GM04503 (cell line): ENCODE measurements around the gene CSNK1E.
A peak's percentile ranks its signal among the peaks of the same experiment; 100 is the strongest.

Experiments used
- DNase-seq: peaks from one replicate; pipeline ENCODE4 v3.0.0-alpha.2; 2012; ENCODE audit warnings: low read depth

CSNK1E gene

DNA sequence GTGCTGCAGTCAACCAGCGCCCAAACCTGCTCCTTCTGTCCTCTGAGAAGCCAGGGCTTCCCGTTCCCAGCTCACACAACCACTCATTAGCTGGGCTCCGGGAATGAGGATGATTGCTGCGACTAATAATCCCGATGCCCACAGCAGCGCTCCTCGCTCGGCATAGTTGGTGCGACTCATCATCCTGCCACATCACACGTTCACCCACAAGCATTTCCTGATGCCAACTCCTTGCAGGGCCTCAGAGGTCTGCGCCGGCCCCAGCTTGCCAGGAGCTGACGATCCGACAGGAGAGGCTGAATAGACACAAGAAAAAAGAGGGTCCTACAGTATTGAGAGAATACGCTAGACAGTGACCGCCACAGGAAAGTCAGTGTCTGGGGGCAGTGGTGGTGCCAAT, 10.6 kb upstream of the CSNK1E start:
- no peak for DNase-seq

- DNase-seq = no peak
These were observed 10.2 kb upstream of the CSNK1E start for GRCh38 chr22:38327396-38327795.

GRCh38 chr22:38325587-38325986, 8.4 kb upstream of the CSNK1E start:
- no peak for DNase-seq

DNA sequence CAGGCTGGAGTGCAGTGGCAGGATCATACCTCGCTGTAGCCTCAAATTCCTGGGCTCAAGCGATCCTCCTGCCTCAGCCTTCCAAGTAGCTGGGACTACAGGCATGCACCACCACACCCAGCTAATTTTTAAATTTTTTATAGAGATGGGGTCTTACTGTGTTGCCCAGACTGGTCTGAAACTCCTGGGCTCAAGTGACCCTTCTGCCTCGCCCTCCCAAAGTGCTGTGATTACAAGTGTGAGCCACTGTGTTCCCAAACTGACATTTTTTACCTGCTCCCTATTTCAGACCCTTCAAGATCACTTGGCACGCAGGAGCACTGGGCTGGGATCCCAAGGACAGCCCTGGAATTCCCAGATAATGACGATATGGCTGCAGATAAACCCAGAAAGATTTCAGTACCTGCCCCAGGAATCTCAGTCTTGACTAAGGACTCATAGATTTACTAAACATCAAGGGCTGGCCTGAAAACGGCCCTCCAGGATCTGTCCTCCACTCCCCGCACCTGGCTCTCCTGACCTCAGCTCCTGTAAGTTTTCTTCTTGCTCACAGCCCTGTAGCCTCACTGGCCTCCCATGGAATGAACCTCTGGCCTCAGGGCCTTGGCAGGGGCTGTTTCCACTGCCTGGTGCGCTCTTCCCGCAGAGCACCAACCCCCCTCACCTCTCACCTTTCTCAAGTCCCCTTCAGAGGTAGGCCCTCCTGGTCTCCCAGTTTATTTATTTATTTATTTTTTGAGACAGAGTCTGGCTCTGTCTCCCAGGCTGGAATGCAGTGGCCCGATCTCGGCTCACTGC, 3.6 kb upstream of the CSNK1E start:
- DNase-seq = no peak

DNA sequence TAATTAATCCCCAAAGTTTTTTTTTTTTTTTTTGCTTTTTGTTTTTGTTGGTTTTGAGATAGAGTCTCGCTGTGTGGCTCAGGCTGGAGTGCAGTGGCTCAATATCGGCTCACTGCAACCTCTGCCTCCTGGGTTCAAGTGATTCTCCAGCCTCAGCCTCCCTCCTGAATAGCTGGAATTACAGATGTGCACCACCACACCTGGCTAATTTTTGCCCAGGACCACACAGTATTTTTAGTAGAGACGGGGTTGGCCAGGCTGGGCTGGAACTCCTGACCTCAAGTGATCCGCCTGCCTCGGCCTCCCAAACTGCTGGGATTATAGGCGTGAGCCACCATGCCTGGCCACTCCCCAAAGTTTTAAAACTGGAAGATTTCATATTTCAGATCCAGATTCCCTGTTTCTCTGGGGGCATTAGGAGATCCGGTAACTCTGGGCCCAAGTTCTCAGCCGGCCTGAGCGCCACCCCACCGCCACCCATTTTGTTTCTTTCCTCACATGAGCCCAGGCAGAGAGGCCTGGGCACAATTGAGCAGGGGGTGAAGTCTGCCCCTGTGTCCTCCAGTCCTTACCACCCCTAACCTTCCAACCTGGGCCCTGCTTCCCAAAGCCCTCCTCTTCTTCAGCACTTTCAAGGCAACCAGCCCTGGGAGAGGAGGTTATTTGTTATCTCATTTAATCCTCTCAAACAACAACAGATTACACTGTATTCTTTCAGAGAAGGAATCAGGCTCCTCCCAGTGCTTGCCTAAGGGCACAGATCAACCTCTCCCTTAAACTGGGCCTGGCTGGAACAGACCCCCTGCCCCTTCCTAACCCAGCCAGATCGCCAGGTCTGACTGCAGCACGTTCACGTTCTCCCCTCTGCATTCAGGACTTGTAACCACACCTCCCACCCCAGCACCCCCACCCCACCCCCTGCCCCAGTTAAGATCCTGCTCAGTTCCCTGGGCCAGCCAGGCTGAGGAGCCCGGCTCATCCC, 1.9 kb upstream of the CSNK1E start:
- no peak for DNase-seq

DNA sequence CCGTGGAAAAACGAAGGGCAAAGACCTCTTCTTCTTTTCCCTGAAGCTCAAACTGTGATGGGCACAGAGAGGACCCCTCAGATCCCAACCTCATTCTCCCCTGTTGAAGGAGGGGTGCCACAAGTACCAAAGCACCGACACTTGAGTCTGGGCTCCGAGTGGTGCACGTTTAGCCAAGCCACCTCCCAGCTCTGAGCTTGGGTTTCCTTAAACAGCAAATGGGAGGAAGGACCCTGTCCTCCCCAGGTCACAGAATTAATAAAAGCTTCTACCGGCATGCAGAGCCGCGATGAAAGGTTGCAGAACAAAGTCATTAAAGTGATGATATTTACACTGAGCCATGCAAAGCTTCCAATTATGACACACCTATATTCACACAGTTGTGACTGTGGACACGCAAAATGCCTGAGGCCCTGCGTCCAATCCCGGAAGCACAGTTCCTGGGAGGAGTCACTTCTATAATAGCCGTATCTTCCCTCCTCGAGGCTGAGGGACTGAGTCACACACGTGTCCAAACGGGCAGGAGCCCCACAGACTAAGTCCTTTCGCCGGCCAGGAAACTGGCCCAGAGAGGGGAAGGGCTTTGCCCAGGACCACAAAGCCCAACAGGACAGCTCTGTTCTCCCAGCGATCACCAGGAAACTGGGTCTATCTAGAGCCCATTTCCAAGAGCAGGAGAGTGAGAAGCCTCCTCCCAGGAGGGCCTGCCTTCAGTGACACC, 922 bp upstream of the CSNK1E start:
- peak; percentile 88 for DNase-seq

GRCh38 chr22:38316364-38317121, 690 bp downstream of the CSNK1E start:
- no peak for DNase-seq

DNA sequence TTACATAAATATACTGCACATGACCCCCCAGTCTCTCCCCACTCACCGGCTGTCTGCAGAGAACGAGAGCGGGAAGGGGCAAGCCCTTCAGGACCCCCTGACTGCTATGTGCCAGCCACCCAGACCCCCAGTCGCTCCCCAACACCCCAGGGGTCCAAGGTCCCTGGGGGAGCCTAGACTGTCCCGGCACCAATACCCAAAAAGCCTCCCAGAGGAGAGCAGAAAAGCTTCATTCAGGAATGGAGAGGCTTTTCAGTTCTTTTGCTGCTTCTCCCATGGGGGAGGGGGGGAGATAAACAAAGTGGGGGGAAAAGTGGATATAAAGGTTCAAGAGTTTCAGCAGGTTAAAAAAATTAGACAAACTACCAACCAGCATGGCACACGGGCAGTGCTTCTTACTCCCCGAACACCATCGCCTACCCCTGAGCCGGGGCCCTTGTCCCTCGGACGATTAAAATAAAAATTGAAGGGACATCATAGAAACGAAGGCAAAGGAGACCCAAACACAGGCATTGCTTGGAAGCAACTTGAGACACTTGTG, 1.3 kb downstream of the CSNK1E start:
- no peak for DNase-seq

DNA sequence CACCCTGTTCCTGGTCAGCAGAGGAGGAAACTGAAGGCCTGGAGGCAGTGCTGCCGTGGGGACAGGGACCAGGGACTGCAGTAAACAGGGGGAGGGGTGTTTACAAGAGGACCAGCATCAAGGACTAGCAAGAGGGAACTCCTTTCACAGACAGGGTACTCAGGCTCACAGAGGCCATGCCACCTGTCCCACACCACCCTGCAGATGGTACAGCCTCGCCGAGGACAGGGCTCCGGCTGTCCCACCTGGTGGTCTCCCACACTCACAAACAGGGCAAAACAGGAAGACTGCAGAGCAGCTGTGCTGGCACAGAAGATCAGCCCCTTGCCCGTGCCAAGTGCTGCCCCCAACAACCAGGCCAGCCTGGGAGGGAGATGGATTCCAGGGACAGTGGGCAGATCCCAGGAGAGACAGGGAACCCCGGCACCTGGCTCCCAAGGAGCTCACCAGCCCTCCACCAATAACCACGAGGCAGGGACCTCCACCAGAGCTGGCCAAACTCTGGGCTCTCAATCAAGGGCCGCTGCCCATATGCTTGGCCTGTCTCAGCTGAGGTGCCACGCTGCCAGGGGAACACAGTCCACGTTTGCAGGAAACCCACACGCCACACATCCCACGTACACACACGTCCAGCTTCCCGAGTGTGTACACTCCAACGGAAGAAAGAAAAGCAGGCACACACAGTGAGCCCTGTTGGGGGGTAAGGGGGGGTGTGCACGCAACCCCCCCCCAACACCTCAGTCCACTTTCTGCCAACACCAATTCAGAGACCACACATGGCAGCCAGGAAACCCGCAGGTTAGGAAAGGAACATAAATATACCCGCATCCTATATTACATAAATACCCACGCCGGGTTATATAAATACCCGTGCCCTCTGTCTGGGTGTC, 2.1 kb downstream of the CSNK1E start:
- DNase-seq = no peak

DNA sequence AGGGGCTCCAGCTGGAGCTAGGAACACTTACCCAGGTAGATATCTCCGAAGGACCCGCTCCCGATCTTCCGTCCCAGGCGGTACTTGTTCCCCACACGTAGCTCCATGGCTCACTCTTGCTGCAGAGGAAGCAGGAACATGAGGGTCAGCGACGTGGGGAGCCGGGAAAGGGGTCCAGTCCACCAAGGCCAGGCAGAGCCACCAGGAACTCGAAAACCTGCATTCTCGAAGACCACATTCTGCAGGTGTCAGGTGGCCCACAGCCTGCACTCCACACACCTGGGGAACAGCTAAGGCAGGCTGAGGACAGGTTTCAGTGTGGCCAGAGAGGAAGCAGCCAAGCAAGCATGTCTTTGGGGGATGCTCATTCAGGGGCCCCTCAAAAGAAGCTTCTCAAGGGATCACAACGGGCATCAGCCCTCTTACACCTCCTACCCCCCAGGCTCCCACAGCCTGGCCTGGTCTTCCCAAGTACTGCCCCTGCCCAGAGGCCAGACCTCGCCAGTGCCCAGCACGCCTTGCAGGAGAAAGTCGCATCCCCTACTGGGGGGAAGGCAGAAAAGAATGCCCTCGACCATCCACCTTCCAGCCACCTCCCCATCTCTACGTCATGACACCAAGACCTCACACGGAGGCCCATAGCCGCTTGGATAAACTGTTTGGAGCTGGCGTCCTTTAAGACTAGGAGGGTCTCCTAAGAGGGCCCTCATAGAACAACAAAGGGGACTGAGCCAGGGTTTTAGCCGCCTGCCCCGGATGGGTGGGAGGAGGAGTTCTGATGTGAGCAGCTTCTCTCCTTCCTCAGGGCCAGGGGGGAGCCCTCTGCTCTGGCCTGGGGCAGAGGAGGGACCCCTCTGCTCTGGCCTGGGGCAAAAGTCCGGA, 2.9 kb downstream of the CSNK1E start:
- no peak for DNase-seq

DNA sequence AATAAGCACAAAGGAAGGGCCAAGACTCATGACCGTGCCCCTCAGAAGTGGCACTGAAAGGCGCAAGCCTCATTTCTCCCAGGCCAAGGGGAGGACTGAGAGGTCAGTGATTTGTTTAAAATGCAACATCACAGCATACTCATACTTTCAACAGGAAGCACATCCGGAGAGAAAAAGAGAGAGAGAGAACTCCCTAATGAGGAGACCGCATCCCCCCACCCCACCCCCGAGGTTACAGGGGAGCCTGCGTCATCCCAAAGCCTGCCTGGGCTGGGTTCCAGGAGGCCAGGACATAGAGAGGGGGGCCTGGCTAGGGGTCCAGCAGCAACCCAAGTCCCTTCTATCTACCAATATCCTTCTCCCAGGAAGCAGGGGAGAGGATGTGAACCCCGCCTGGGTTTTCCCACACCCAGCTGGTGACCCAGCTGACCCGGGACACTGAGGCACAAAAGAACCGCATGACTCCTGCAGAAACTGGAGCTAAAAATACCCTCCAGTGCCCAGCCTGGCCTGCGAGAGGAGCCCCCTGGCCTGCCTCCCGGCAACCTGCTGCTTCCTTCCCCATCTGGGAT, 3.8 kb downstream of the CSNK1E start:
- peak; percentile 73 for DNase-seq

DNA sequence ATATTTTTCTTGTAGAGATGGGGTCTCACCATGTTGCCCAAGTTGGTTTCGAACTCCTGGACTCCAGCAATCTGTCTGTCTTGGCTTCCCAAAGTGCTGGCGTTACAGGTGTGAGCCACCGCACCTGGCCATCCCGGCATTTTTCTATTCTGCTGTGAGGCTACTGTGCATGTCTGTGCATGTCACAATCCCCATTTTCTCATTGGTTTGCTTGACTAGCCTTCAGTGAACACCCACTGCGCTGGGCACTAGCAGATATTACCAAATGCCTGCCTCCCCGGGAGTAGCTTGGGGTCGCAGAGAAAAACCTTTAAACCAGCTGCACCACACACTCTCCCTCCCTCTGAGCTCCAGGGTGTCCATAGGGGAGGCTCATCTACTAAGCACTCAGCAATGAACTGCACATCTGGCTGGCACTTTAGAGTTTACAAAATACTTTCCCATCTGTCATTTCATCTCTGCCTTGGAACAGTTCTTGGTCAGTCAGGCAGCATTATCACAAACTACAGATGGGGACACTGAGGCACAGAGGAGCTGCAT, 4.9 kb downstream of the CSNK1E start:
- DNase-seq = no peak

- no peak for DNase-seq
These were observed 6.0 kb downstream of the CSNK1E start for GRCh38 chr22:38311323-38311620.

- DNase-seq = no peak
These were observed 6.5 kb downstream of the CSNK1E start for GRCh38 chr22:38310518-38311322.

- no peak for DNase-seq
These were observed 7.4 kb downstream of the CSNK1E start for GRCh38 chr22:38309614-38310517.

- no peak for DNase-seq
These were observed 8.3 kb downstream of the CSNK1E start for GRCh38 chr22:38308791-38309498.
